ENCODE results near the gene DLGAP1. TPM values are rescaled to one million over a fixed set of nuclear protein-coding genes. Genes with fewer than 3 reads are reported as not detected.

Gene DLGAP1
- total RNA-seq, 1 experiment from 2014 or later = 23.0 TPM

DNA sequence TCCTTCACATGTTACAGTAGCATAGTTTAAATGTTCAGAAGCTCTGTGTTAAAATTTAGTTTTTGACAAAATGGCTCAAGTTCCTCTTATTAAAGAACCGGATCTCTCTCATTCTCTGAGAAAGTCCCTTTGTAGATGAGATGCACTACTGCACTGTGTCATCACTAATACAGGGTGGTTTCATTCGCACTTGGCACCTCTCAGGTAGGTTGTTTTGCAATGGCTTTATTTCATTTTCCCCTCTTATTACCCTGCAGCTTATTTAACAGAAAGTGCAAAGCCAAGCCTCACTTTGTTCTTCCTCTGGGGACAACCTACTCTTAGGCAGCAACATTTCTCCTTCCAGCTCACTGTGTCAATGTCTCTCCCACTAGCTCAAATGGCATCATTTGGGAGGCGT, 185.1 kb downstream of the DLGAP1 start:
- CTCF ChIA-PET = interaction anchor here (1.1 to 1.4 kb wide), 3 partner anchors 13 to 163 kb away, joined by 3 to 4 read pairs (median 3); no protein-coding TSS in a partner anchor

GRCh38 chr18:4267641-4268040, 187.5 kb downstream of the DLGAP1 start:
- H3K27me3 Mint-ChIP-seq (ENCODE audit: low read depth) = no peaks in the 10 kb centered on the region
- TF ChIP-seq HMGA2 (CRISPR knock-in tag; IDR thresholded peaks at IDR 0.05) (no peak), E2F1 (CRISPR knock-in tag; IDR thresholded peaks at IDR 0.05) (no peak), ZNF416 (CRISPR knock-in tag; IDR thresholded peaks at IDR 0.05) (no peak), MXD4 (CRISPR knock-in tag; IDR thresholded peaks at IDR 0.05; ENCODE audit: borderline replicate concordance) (no peak), NR2C2 (CRISPR knock-in tag; IDR thresholded peaks at IDR 0.05) (no peak), ZMAT4 (CRISPR knock-in tag; IDR thresholded peaks at IDR 0.05) (no peak), ZNF532 (CRISPR knock-in tag; IDR thresholded peaks at IDR 0.05; ENCODE audit: borderline replicate concordance) (no peak), ZNF232 (CRISPR knock-in tag; IDR thresholded peaks at IDR 0.05) (no peak)
- TF ChIP-seq, protein P1, sequence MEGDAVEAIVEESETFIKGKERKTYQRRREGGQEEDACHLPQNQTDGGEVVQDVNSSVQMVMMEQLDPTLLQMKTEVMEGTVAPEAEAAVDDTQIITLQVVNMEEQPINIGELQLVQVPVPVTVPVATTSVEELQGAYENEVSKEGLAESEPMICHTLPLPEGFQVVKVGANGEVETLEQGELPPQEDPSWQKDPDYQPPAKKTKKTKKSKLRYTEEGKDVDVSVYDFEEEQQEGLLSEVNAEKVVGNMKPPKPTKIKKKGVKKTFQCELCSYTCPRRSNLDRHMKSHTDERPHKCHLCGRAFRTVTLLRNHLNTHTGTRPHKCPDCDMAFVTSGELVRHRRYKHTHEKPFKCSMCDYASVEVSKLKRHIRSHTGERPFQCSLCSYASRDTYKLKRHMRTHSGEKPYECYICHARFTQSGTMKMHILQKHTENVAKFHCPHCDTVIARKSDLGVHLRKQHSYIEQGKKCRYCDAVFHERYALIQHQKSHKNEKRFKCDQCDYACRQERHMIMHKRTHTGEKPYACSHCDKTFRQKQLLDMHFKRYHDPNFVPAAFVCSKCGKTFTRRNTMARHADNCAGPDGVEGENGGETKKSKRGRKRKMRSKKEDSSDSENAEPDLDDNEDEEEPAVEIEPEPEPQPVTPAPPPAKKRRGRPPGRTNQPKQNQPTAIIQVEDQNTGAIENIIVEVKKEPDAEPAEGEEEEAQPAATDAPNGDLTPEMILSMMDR (IDR thresholded peaks at IDR 0.05) = no peak

More for the DNA sequence above, 185.1 kb downstream of the DLGAP1 start:
- H3K4me3 Mint-ChIP-seq = no peak overlapping the region
- DNase-seq (ENCODE audit: low spot score) = no peak
- H3K4me1 Mint-ChIP-seq = peaks cover 5% of the 10 kb centered on the region
- TF ChIP-seq, protein P2, sequence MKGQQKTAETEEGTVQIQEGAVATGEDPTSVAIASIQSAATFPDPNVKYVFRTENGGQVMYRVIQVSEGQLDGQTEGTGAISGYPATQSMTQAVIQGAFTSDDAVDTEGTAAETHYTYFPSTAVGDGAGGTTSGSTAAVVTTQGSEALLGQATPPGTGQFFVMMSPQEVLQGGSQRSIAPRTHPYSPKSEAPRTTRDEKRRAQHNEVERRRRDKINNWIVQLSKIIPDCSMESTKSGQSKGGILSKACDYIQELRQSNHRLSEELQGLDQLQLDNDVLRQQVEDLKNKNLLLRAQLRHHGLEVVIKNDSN (CRISPR knock-in tag; IDR thresholded peaks at IDR 0.05) = no peak
- TF ChIP-seq GTF2I (CRISPR knock-in tag; conservative IDR thresholded peaks at IDR 0.05) (no peak), TEAD1 (CRISPR knock-in tag; IDR thresholded peaks at IDR 0.05) (no peak), ZNF317 (CRISPR knock-in tag; IDR thresholded peaks at IDR 0.05; ENCODE audit: borderline replicate concordance, low read depth) (no peak), SMAD4 (CRISPR knock-in tag; IDR thresholded peaks at IDR 0.05) (no peak), ATF2 (CRISPR knock-in tag; IDR thresholded peaks at IDR 0.05; ENCODE audit: borderline replicate concordance, low read depth) (no peak), IRF1 (CRISPR knock-in tag; IDR thresholded peaks at IDR 0.05) (no peak), TCF7 (CRISPR knock-in tag; IDR thresholded peaks at IDR 0.05; ENCODE audit: low read depth) (no peak)
- TF ChIP-seq, protein P3, sequence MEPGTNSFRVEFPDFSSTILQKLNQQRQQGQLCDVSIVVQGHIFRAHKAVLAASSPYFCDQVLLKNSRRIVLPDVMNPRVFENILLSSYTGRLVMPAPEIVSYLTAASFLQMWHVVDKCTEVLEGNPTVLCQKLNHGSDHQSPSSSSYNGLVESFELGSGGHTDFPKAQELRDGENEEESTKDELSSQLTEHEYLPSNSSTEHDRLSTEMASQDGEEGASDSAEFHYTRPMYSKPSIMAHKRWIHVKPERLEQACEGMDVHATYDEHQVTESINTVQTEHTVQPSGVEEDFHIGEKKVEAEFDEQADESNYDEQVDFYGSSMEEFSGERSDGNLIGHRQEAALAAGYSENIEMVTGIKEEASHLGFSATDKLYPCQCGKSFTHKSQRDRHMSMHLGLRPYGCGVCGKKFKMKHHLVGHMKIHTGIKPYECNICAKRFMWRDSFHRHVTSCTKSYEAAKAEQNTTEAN (CRISPR knock-in tag; IDR thresholded peaks at IDR 0.05) = no peak
- ATAC-seq = no peak
- POLR2A ChIA-PET = interaction anchor here (0.5 kb wide), 1 partner anchor 170 kb away, joined by 7 read pairs; no protein-coding TSS in a partner anchor
- H3K36me3 Mint-ChIP-seq = no peaks in the 10 kb centered on the region
- no peaks in the 10 kb centered on the region for H3K27me3 Mint-ChIP-seq (ENCODE audit: low read depth)
- no peaks in the 10 kb centered on the region for H3K9me3 Mint-ChIP-seq
- H3K27ac Mint-ChIP-seq = no peak overlapping the region; the same call in 1 of the 2 replicates

More at GRCh38 chr18:4267641-4268040, 187.5 kb downstream of the DLGAP1 start:
- CTCF ChIA-PET = no interaction called here
- peaks cover 11% of the 10 kb centered on the region for H3K4me1 Mint-ChIP-seq
- no peak overlapping the region for H3K4me3 Mint-ChIP-seq
- ATAC-seq (no peak), DNase-seq (ENCODE audit: low spot score) (no peak)
- no peak overlapping the region for H3K27ac Mint-ChIP-seq
- H3K9me3 Mint-ChIP-seq = no peaks in the 10 kb centered on the region
- H3K36me3 Mint-ChIP-seq = no peaks in the 10 kb centered on the region
- POLR2A ChIA-PET = no interaction called here

All from WTC11 (cell line).